ENCODE data around the gene THRB.

DNA sequence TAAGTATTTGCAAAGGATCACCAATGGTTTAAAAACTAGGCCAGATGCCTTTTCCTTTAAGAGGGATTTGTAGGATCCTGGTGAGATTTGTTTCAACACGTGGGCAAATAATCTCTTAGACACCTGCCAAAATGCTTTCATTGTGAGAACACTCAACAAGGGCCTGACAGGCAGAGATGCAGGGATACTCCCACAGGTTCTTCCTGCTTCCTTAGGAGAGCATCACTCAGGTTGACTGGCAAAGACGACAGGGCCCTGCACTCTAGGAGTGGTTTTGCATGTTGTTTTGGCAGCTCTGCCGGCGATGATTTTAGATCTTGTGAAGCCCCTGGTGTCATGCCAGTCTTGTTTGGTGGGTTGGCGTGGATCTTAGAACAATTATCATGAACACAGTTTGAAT, 365.1 kb downstream of the THRB start:
- TF ChIP-seq CTCF (IDR thresholded peaks at IDR 0.05) (no peak), EP300 (IDR thresholded peaks at IDR 0.05) (no peak)
